Embryonic facial prominence (tissue), 1 donor: ENCODE results near the gene RFLNA.

Source experiments
- DNase-seq: peaks from one replicate; pipeline ENCODE4 v3.0.0-alpha.2; 2016; ENCODE audit errors: extremely low spot score

The RFLNA gene

GRCh38 chr12:124336742-124337520 is 42.0 kb downstream of the RFLNA start:
- no peak for DNase-seq

DNA sequence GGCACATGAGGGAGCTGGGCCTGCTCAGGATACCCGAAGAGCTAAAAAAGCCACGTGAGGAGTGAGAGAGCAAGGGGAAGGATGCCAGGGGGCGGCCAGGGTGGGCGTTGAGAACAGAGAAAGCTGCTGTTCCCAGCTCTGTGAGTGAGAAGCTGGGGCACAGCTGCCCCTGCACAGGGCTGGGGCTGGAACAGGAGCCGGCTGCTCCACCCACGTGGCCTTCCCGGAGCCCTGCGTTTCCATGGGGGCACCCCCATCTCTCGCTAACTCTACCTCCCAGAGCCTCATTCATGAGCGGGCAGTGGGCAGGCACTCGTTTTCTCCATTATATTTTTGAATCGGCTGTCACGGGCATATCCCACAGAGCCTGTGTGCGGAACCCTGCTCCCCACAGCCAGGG is 42.7 kb downstream of the RFLNA start:
- no peak for DNase-seq

DNA sequence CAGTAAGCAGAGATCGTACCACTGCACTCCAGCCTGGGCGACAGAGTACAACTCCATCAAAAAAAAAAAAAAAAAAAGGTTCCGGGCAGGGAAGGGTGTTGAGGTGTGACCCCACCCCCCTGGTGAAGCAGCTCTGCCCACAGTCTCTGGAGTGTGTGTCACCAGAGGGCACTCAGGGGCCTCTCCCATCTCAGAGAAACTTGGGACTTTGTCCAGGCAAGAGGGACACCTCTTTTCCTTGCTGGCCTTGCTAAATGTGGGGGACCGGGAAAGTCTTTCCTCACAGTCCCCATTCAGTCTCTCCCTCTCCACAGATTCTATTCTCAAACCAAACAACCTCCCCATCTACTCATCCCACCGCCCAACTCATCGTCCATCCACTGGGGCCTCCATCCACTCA is 43.6 kb downstream of the RFLNA start:
- DNase-seq: no peak

- no peak for DNase-seq
Measured at GRCh38 chr12:124338876-124339603, 44.1 kb downstream of the RFLNA start.

GRCh38 chr12:124340080-124340900 is 45.4 kb downstream of the RFLNA start:
- DNase-seq: no peak

DNA sequence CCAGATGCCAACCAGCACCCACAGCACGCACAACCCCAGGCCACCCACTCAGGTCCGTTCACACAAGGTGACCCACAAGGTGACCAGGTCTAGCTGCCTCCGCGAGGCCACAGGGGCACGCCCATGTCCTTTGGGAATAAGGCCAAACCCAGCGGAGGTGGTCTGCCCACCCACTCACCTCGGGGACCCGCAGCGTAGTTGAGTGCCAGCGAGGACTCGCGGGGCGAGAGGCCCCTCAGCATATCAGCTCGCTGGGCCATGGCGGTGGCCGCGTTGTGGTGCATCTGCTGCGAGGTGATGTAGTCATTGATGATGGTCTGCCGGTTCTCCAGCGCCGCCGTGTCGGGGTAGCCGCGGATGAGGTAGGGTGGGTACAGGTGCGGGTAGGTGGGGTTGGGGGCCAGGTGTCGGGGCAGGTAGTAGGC is 46.8 kb downstream of the RFLNA start:
- DNase-seq: no peak

- no peak for DNase-seq
Measured at GRCh38 chr12:124344022-124344421, 49.1 kb downstream of the RFLNA start.

GRCh38 chr12:124344526-124344925 is 49.6 kb downstream of the RFLNA start:
- DNase-seq: no peak

DNA sequence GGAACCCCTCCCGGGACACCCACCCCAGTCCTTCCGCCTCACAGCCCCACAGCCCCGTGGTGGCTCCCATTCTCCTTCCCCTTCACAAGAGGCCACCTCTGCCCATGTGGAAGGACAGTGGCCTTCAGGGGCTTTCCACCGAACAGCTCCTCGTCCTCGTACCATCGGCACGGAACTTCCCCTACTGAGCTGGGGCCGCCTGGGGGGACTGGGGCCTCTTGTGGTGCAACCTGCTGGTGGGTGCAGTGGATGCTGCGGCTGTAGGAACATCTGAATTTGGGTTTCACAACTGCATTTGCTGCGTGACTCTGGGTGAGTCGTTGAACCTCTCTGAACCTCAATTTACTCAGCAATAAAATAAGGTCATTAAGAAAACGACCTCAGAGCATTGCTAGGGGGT is 50.9 kb downstream of the RFLNA start:
- DNase-seq: no peak

DNA sequence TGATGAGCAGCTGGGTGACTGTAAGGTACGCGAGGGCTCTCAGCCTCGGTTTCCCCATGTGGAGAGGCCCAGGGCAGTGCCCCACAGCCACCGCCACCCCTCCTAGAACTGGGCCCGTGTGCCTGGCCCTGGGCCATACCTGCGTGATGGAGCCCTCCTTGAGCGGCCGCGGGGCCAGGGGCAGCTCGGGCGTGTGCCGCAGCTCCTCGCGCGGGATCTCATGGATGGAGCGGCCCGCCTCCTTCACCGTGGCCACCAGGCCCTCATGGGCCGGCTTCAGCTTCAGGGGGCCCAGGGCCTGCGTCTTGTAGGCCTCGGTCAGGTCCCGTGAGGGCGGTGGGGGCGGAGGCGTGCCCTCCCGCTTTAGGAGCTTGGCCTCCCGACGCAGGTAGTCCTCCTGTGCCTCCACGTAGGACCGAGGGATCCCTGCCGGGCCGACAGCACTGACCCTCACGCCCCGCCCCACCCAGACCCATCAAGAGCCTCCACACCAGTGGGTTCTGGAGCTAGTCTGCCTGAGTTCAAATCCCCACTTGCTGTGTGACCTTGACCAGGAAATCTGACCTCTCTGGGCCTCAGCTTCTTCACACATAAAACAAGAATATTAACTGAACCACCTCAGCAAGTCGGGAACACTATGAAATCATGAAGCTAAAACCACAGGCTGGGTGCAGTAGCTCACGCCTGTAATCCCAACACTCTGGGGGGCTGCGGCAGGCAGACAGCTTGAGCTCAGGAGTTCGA is 51.7 kb downstream of the RFLNA start:
- no peak for DNase-seq

GRCh38 chr12:124347335-124347734 is 52.4 kb downstream of the RFLNA start:
- DNase-seq: no peak

DNA sequence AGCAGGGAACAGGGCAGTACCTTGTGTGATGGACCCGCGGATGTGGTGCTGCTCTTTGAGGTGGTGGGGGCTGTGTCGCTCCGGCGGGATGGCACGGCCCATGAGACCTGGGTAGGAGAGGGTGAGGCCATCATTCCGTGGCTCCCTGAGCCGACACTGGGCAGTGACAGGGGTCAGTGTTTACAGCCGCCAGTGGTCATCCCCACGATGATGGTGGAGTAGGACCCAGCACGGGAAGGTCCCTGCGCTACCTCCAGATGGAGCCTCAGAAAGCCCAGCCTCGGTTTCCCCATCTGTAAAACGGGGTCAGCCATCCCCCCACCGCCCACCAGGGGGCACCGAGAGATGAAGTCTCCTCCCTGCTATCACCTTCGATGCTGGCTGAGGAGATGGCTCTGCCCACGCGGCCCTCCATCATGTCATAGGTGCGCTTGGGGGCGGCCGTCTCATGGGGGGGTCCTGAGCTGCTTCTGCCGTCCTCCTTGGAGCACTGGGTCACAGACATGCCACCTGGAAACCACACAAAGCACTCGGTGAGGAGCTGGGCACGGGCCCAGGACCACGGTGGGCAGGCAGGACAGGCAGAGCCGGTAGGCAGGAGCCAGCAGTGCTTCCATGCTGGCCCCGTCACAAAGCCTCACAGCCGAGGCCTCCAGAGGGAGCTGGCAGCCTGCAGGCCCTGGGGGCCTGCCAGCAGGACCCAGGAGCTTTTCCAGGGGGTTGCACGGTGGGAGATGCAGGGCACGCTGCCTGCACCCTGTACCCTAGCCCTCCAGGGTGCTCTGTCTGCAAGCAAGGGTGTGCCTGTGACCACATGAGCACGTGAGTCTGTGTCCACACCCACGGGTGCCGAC is 53.1 kb downstream of the RFLNA start:
- DNase-seq: no peak

DNA sequence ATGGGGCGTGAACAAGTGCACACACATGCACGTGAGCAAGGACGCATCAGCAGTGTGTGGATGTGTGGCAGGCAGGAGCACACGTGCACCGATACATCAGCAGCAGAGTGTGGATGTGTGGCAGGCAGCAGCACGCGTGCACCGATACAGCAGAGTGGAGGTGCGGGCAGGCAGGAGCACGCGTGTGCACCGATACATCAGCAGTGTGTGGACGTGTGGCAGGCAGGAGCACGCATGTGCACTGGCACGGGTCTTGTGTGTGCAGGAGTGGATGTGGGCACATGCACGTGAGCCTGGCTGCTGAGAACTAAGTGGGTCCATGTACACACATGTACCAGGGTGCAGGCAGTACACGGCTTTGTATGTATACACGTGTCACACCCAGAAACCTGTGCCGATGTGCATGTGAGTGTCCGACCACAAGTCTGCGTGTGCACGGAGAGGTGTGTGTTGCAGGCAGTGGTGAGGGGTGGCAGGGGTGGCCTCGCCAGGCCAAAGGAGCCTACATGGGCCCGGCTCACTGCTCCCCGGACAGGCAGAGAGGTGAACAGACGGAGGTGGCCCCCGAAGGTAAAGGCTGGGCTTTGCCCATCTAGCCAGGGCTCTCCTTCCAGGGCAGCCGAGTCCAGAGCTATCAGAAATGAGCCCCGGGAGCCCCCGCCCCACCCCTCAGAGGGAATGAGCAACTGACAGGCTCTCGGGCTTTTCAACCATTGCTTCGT is 53.9 kb downstream of the RFLNA start:
- DNase-seq: no peak

DNA sequence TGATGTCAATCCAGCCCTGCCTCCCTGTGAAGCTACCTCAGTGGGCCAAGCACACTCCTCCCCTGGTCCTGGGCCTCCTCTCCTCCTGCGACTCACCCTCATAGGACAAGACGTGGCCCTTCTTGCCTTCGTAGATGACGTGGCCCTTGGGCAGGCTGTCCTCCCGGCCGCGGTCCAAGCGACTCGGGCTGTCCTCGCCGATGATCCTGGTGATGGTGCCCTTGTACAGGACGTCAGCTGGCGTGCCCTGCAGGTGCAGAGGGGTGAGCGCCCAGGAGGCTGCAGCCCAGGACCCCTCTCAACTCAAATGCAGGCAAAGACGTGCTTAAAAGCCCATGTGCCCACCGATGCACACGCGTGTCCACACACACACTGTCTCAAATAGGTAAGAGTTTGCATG is 55.6 kb downstream of the RFLNA start:
- DNase-seq: no peak

- no peak for DNase-seq
Measured at GRCh38 chr12:124351422-124351821, 56.5 kb downstream of the RFLNA start.

DNA sequence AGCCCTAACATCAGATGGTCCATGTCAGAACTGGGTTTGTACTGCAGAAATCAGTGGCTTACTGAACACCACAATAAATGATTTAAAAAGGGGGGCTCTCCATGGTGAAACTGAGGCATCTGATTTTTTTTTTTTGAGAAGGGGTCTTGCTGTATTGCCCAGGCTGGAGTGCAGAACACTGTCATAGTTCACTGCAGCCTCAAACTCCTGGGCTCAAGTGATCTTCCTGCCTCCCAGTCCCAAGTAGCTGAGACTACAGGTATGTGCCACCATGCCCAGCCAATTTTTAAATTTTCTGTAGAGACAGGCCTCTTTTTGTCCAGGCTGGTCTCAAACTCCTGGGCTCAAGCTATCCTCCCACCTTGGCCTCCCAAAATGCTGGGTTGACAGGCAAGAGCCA is 57.4 kb downstream of the RFLNA start:
- DNase-seq: no peak

DNA sequence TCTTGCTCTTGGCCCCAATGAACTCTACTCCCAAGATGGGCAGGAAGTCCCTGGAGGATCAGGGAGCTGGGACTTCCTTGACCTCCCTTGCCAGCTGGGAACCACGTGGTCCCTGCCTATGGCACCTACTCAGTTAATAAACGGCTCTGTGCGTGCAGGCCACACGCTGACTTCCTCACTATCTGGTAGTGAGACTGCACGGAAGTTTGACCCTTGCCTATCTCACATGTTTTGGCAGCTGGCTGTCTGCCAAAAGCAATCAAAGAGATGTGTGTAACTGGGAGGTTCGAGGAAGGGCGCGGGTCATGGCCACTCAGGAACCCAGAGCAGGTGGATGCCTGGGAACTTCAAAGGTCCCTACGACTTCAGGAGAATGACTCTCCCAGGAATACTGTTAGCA is 57.9 kb downstream of the RFLNA start:
- DNase-seq: no peak

- no peak for DNase-seq
Measured at GRCh38 chr12:124354400-124354799, 59.5 kb downstream of the RFLNA start.

- DNase-seq: no peak
Measured at GRCh38 chr12:124356221-124356620, 61.3 kb downstream of the RFLNA start.

- no peak for DNase-seq
Measured at GRCh38 chr12:124357616-124358015, 62.7 kb downstream of the RFLNA start.
